ENCODE measurements around the gene SPTLC3. TPM values are rescaled to one million over a fixed set of nuclear protein-coding genes. Genes with fewer than 3 reads are reported as not detected.

Gene SPTLC3
- total and polyA plus RNA-seq, 7 donors: 0.14 to 1.2 (median 0.38) TPM

- WGBS, 3 donors: 95 to 99% (median 97%) methylated on average over 3 of the region's 3 CpGs
- intact Hi-C loops (cut with DNase I): no loop called here
- TF ChIP-seq CTCF (IDR thresholded peaks at IDR 0.05): no peak
Observed at GRCh38 chr20:13113731-13114130, 105.0 kb downstream of the SPTLC3 start.

GRCh38 chr20:13117200-13117599, 108.4 kb downstream of the SPTLC3 start:
- no peak overlapping the region for H3K27ac ChIP-seq
- TF ChIP-seq CTCF (IDR thresholded peaks at IDR 0.05): no peak
- no peaks in the 10 kb centered on the region for H3K9me3 ChIP-seq
- H3K36me3 ChIP-seq (ENCODE audit: insufficient read depth in 1 of 2, low read depth in 1 of 2): no peaks in the 10 kb centered on the region
- no peak overlapping the region for H3K4me3 ChIP-seq
- ATAC-seq (no peak), DNase-seq (no peak)
- H3K27me3 ChIP-seq (ENCODE audit: insufficient read depth in 3 of 3, low read length in 2 of 3): no peaks in the 10 kb centered on the region
- WGBS, 3 donors: 67 to 88% (median 81%) methylated on average over 2 of the region's 2 CpGs
- intact Hi-C loops (cut with DNase I): loop anchor here in 1 of 2 donors (5.0 kb wide), 2 partner anchors 430 to 655 kb away; no protein-coding TSS in a partner anchor
- no peaks in the 10 kb centered on the region for H3K4me1 ChIP-seq

More at GRCh38 chr20:13113731-13114130, 105.0 kb downstream of the SPTLC3 start:
- H3K4me1 ChIP-seq: no peaks in the 10 kb centered on the region
- H3K4me3 ChIP-seq: no peak overlapping the region
- no peak overlapping the region for H3K27ac ChIP-seq
- no peak for ATAC-seq
- no peaks in the 10 kb centered on the region for H3K27me3 ChIP-seq (ENCODE audit: insufficient read depth in 3 of 3, low read length in 2 of 3)
- no peak for DNase-seq
- no peaks in the 10 kb centered on the region for H3K9me3 ChIP-seq
- no peaks in the 10 kb centered on the region for H3K36me3 ChIP-seq (ENCODE audit: insufficient read depth in 1 of 2, low read depth in 1 of 2)

GRCh38 chr20:13118676-13119075, 109.9 kb downstream of the SPTLC3 start:
- no peak overlapping the region for H3K27ac ChIP-seq
- no peak for TF ChIP-seq CTCF (IDR thresholded peaks at IDR 0.05)
- ATAC-seq: no peak
- 59 to 81% (median 77%) methylated on average over 1 of the region's 1 CpG for WGBS, 3 donors
- intact Hi-C loops (cut with DNase I): loop anchor here in 1 of 2 donors (2.0 to 5.0 kb wide), 3 partner anchors 184 to 654 kb away; no protein-coding TSS in a partner anchor
- no peaks in the 10 kb centered on the region for H3K27me3 ChIP-seq (ENCODE audit: insufficient read depth in 3 of 3, low read length in 2 of 3)
- no peak for DNase-seq
- no peaks in the 10 kb centered on the region for H3K4me1 ChIP-seq
- H3K4me3 ChIP-seq: no peak overlapping the region
- no peaks in the 10 kb centered on the region for H3K36me3 ChIP-seq (ENCODE audit: insufficient read depth in 1 of 2, low read depth in 1 of 2)
- no peaks in the 10 kb centered on the region for H3K9me3 ChIP-seq

GRCh38 chr20:13119583-13119982, 110.8 kb downstream of the SPTLC3 start:
- no peaks in the 10 kb centered on the region for H3K4me1 ChIP-seq
- H3K9me3 ChIP-seq: no peaks in the 10 kb centered on the region
- no peak overlapping the region for H3K27ac ChIP-seq
- DNase-seq: no peak
- WGBS, 3 donors: 18 to 23% (median 18%) methylated on average over 6 of the region's 6 CpGs
- H3K4me3 ChIP-seq: no peak overlapping the region
- intact Hi-C loops (cut with DNase I): loop anchor here in 1 of 2 donors (2.0 to 5.0 kb wide), 3 partner anchors 183 to 653 kb away; no protein-coding TSS in a partner anchor
- ATAC-seq: peak; percentile 55 to 95 (median 76)
- H3K27me3 ChIP-seq (ENCODE audit: insufficient read depth in 3 of 3, low read length in 2 of 3): no peaks in the 10 kb centered on the region
- H3K36me3 ChIP-seq (ENCODE audit: insufficient read depth in 1 of 2, low read depth in 1 of 2): no peaks in the 10 kb centered on the region
- peak; percentile 81 for TF ChIP-seq CTCF (IDR thresholded peaks at IDR 0.05)

- Histone ChIP-seq H3K9me3 (no peaks in the 10 kb centered on the region), H3K27me3 (ENCODE audit: insufficient read depth in 3 of 3, low read length in 2 of 3) (no peaks in the 10 kb centered on the region), H3K4me1 (no peaks in the 10 kb centered on the region), H3K4me3 (no peak overlapping the region), H3K27ac (no peak overlapping the region), H3K36me3 (ENCODE audit: insufficient read depth in 1 of 2, low read depth in 1 of 2) (no peaks in the 10 kb centered on the region)
- no peak for DNase-seq
- intact Hi-C loops (cut with DNase I): loop anchor here (5.0 to 10.0 kb wide), 4 partner anchors 142 to 934 kb away; no protein-coding TSS in a partner anchor
- TF ChIP-seq CTCF (IDR thresholded peaks at IDR 0.05): no peak
- WGBS, 3 donors: 34 to 55% (median 41%) methylated on average over 1 of the region's 1 CpG
- no peak for ATAC-seq
Observed at GRCh38 chr20:13120471-13120870, 111.7 kb downstream of the SPTLC3 start.
